HCT116 (cell line): ENCODE measurements around the gene DDX1. TPM values are rescaled to one million over a fixed set of nuclear protein-coding genes. Genes with fewer than 3 reads are reported as not detected.

Experiments used
- ATAC-seq: fragments of 200-7000 bp; cut with Tn5 transposase; 2 replicates; pipeline ENCODE4 v1.9.1; 2020; ENCODE audit warnings: mild to moderate bottlenecking, moderate library complexity
- BruUV-seq: library from RNA; stranded (reverse); fragments of 400-500 nt; replicated peaks from 2 replicates; lab custom pipeline; 2021; lab: Mats Ljungman, UMichigan
- CTCF ChIA-PET: fragments of 300-600 bp; sonication (Branson Sonifier 250); formaldehyde crosslinking; loops from one replicate; lab custom pipeline; 2021; ENCODE audit warnings: antibody characterized with exemption; lab: Charles Lee
- POLR2A ChIA-PET: fragments of 300-600, 350-600 bp; sonication (Branson Sonifier 250); formaldehyde crosslinking; loops from one replicate; lab custom pipeline; 2021; ENCODE audit warnings: antibody characterized with exemption; lab: Charles Lee
- RAD21 ChIA-PET, 2 experiments: fragments of 300-600 bp; sonication (Branson Sonifier 250); formaldehyde crosslinking; loops; one replicate each; lab custom pipeline; 2023; ENCODE audit warnings: low total read pairs in 2 of 2; ENCODE audit not compliant: uncharacterized antibody in 2 of 2, unreplicated experiment in 2 of 2, low non-redundant PET in 1 of 2; lab: Charles Lee
- DNase-seq: peaks from one replicate; pipeline ENCODE4 v3.0.0-alpha.2; 2010; ENCODE audit warnings: low read depth, low spot score
- H2AFZ ChIP-seq: fragments of 200-600 bp; shearing (Covaris generic), sonication (generic); 2 replicates; pipeline ENCODE4 v1.6.1; 2017; ENCODE audit warnings: low read depth, mixed run types, mixed read lengths, antibody characterized with exemption, low read length; ENCODE audit not compliant: poor library complexity, severe bottlenecking
- H3K27ac ChIP-seq: 2 replicates; pipeline ENCODE4 v1.5.1; 2012; ENCODE audit warnings: low read depth, low read length
- H3K27me3 ChIP-seq: fragments of 200-600 bp; sonication (generic); 2 replicates; pipeline ENCODE4 v1.6.1; 2016; ENCODE audit warnings: mixed run types, low read length, mixed read lengths; ENCODE audit not compliant: insufficient read depth
- H3K36me3 ChIP-seq, 2 experiments: fragments of 200-500 bp in 1 of 2; fragments of 200-600 bp in 1 of 2; sonication (Bioruptor generic) in 1 of 2; sonication (generic) in 1 of 2; 2 replicates each; pipeline versions ENCODE4 v1.5.1 to v1.6.1; 2014 to 2016; ENCODE audit warnings: low read length in 2 of 2, inconsistent platforms in 1 of 2, mixed read lengths in 1 of 2, mixed run types in 1 of 2; ENCODE audit not compliant: insufficient read depth in 2 of 2, control insufficient read depth in 1 of 2
- H3K4me1 ChIP-seq, 2 experiments: fragments of 200-600 bp in 1 of 2; sonication (generic) in 1 of 2; 2 replicates each; pipeline versions ENCODE4 v1.5.1 to v1.6.1; 2012 to 2017; ENCODE audit warnings: low read length in 2 of 2, inconsistent platforms in 1 of 2, mild to moderate bottlenecking in 1 of 2, mixed read lengths in 1 of 2, mixed run types in 1 of 2, moderate library complexity in 1 of 2; ENCODE audit not compliant: insufficient read depth in 2 of 2, control insufficient read depth in 1 of 2
- H3K4me2 ChIP-seq: fragments of 200-600 bp; sonication (generic); 2 replicates; pipeline ENCODE4 v1.6.1; 2017; ENCODE audit warnings: mixed run types, low read length, mixed read lengths
- H3K4me3 ChIP-seq, 2 experiments: fragments of 200-600 bp in 1 of 2; sonication (generic) in 1 of 2; replicated peaks in 1 of 2; 2 replicates each; pipeline ENCODE4 v1.5.1; 2011 to 2016; ENCODE audit warnings: low read length in 2 of 2, control low read depth in 1 of 2, low read depth in 1 of 2, mild to moderate bottlenecking in 1 of 2, mixed read lengths in 1 of 2, mixed run types in 1 of 2
- H3K79me2 ChIP-seq: fragments of 200-600 bp; sonication (generic); 2 replicates; pipeline ENCODE4 v1.6.1; 2017; ENCODE audit warnings: mild to moderate bottlenecking, mixed run types, low read length, moderate library complexity, mixed read lengths; ENCODE audit not compliant: insufficient read depth
- H3K9ac ChIP-seq: fragments of 200-600 bp; sonication (generic); 2 replicates; pipeline ENCODE4 v1.6.1; 2016; ENCODE audit warnings: low read length, mixed read lengths
- H3K9me2 ChIP-seq: fragments of 200-600 bp; sonication (generic), shearing (Covaris generic); 2 replicates; pipeline ENCODE4 v1.6.1; 2017; ENCODE audit warnings: mixed run types, mild to moderate bottlenecking, moderate library complexity; ENCODE audit not compliant: insufficient read depth
- H3K9me3 ChIP-seq, 2 experiments: fragments of 200-500 bp in 1 of 2; fragments of 200-600 bp in 1 of 2; sonication (Bioruptor generic) in 1 of 2; sonication (generic) in 1 of 2; 2 replicates each; pipeline ENCODE4 v1.6.1; 2014 to 2017; ENCODE audit warnings: low read length in 2 of 2, mixed read lengths in 2 of 2, inconsistent platforms in 1 of 2, low read depth in 1 of 2, mild to moderate bottlenecking in 1 of 2, mixed run types in 1 of 2, moderate library complexity in 1 of 2; ENCODE audit not compliant: control insufficient read depth in 1 of 2, insufficient read depth in 1 of 2
- H4K20me1 ChIP-seq: fragments of 200-600 bp; sonication (generic), shearing (Covaris generic); 2 replicates; pipeline ENCODE4 v1.6.1; 2017; ENCODE audit warnings: mixed run types, mild to moderate bottlenecking, moderate library complexity; ENCODE audit not compliant: insufficient read depth
- CEBPB ChIP-seq: IDR thresholded peaks from 2 replicates; pipeline ENCODE4 v1.6.1; 2012; ENCODE audit warnings: low read depth
- ELF1 ChIP-seq: IDR thresholded peaks from 2 replicates; pipeline ENCODE4 v1.6.1; 2012; ENCODE audit warnings: low read depth, borderline replicate concordance
- EZH2 ChIP-seq: fragments of 200-600 bp; sonication (generic); IDR thresholded peaks from 2 replicates; pipeline ENCODE4 v1.6.1; 2017; ENCODE audit warnings: antibody characterized with exemption, mixed run types
- JUND ChIP-seq: IDR thresholded peaks from 2 replicates; pipeline ENCODE4 v1.6.1; 2012
- MAX ChIP-seq: IDR thresholded peaks from 2 replicates; pipeline ENCODE4 v1.6.1; 2012
- POLR2A ChIP-seq: IDR thresholded peaks from 2 replicates; pipeline ENCODE4 v1.7.0; 2011; ENCODE audit warnings: borderline replicate concordance; ENCODE audit not compliant: insufficient read depth, insufficient read length; ENCODE audit errors: extremely low read depth
- SIN3A ChIP-seq: IDR thresholded peaks from 2 replicates; pipeline ENCODE4 v1.6.1; 2012; ENCODE audit warnings: low read depth
- SP1 ChIP-seq: IDR thresholded peaks from 2 replicates; pipeline ENCODE4 v1.6.1; 2012; ENCODE audit warnings: low read depth
- SRF ChIP-seq: IDR thresholded peaks from 2 replicates; pipeline ENCODE4 v1.6.1; 2012; ENCODE audit warnings: low read depth
- ZNF274 ChIP-seq: fragments of 200-500 bp; sonication (Bioruptor generic); IDR thresholded peaks from 2 replicates; pipeline ENCODE4 v1.6.1; 2014; ENCODE audit warnings: mild to moderate bottlenecking, low read depth, low read length, inconsistent platforms
- intact Hi-C: fragments of 100-400 bp; cut with micrococcal nuclease; formaldehyde crosslinking; loops from 2 replicates; pipeline ENCODE4 v1.10.0; 2022
- total RNA-seq: library from RNA; stranded (reverse); gene quantifications from one replicate; pipeline ENCODE4 v1.2.1, GENCODE V29; 2021; ENCODE audit not compliant: unreplicated experiment
- TF ChIP-seq, protein P1 (sequence below): IDR thresholded peaks from 2 replicates; pipeline ENCODE4 v1.6.1; 2012
- TF ChIP-seq, protein P2 (sequence below): IDR thresholded peaks from 2 replicates; pipeline ENCODE4 v1.6.1; 2012; ENCODE audit warnings: low read depth
- TF ChIP-seq, protein P3 (sequence below): IDR thresholded peaks from 2 replicates; pipeline ENCODE4 v1.6.1; 2011; ENCODE audit warnings: mild to moderate bottlenecking, low read length, moderate library complexity; ENCODE audit not compliant: insufficient replicate concordance; ENCODE audit errors: extremely low read depth

DDX1 gene
- total RNA-seq, 1 experiment from 2014 or later: 117 TPM

DNA sequence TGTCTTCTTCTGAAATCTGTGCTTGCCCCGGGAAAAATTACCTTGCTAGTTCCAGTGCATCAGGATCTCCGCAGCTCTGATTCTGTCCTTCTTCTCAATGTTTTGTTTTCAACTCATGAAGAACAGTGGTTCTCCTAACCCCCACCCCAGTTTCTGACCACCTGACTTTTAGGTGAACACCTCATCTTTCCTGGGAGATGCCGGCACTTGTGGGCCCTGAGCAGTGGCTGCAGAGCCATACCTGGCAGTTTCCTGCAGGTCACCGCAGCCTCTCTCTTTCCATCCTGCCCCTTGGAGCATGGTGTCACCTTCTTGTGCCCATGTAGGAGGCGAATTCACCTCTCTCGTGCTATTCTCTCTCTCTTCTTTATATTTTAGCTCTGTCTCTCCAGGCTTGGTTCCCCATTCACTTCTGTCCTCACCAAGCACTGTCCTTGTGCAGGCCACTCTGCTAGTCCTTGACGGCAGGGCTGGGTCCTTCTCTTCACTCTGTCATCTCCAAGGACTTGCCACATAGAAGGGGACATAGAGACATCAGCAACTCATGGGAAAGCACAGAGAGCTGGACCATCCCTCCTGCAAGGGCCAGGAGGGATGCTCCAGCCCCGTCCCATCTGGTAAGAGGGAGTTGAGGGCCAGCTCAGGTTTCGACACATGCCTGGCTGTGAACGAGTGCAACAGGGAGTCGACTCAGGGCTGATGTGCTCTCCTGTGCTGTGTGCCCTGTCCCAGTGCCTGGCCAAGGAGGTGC, 59.1 kb downstream of the DDX1 start:
- CTCF ChIA-PET: no interaction called here
- Histone ChIP-seq H3K27ac (no peak overlapping the region), H3K9me3 (no peaks in the 10 kb centered on the region)
- RAD21 ChIA-PET: no interaction called here
- no peak for ATAC-seq
- TF ChIP-seq POLR2A: no peak
- no peak for TF ChIP-seq SRF
- no peak for TF ChIP-seq CEBPB
- TF ChIP-seq ELF1: no peak
- TF ChIP-seq ZNF274: no peak
- no peak for TF ChIP-seq SP1
- TF ChIP-seq, all 23 proteins: peak for 0
- Histone ChIP-seq H4K20me1 (no peaks in the 10 kb centered on the region), H3K36me3 (no peaks in the 10 kb centered on the region), H3K9me2 (no peaks in the 10 kb centered on the region), H3K79me2 (no peaks in the 10 kb centered on the region), H3K27me3 (peaks cover 8% of the 10 kb centered on the region; the same call in 1 of the 2 replicates), H3K4me1 (no peaks in the 10 kb centered on the region), H3K4me2 (no peak overlapping the region), H2AFZ (no peak overlapping the region), H3K9ac (no peak overlapping the region), H3K4me3 (no peak overlapping the region)
- intact Hi-C loops: no loop called here
- DNase-seq: no peak
- no TSS peak for BruUV-seq
- POLR2A ChIA-PET: no interaction called here

GRCh38 chr2:15651367-15651727, 59.7 kb downstream of the DDX1 start:
- Histone ChIP-seq H3K4me1 (no peaks in the 10 kb centered on the region), H3K9ac (no peak overlapping the region), H3K79me2 (no peaks in the 10 kb centered on the region), H3K27ac (no peak overlapping the region), H3K4me3 (no peak overlapping the region), H2AFZ (no peak overlapping the region), H3K9me3 (no peaks in the 10 kb centered on the region), H4K20me1 (no peaks in the 10 kb centered on the region), H3K27me3 (peaks cover 8% of the 10 kb centered on the region; the same call in 1 of the 2 replicates), H3K4me2 (no peak overlapping the region), H3K36me3 (no peaks in the 10 kb centered on the region), H3K9me2 (no peaks in the 10 kb centered on the region)
- TF ChIP-seq, protein P1, sequence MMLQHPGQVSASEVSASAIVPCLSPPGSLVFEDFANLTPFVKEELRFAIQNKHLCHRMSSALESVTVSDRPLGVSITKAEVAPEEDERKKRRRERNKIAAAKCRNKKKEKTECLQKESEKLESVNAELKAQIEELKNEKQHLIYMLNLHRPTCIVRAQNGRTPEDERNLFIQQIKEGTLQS: no peak
- TF ChIP-seq SRF (no peak), SIN3A (no peak), JUND (no peak), ZNF274 (no peak), ELF1 (no peak), EZH2 (no peak), MAX (no peak)
- TF ChIP-seq, protein P2, sequence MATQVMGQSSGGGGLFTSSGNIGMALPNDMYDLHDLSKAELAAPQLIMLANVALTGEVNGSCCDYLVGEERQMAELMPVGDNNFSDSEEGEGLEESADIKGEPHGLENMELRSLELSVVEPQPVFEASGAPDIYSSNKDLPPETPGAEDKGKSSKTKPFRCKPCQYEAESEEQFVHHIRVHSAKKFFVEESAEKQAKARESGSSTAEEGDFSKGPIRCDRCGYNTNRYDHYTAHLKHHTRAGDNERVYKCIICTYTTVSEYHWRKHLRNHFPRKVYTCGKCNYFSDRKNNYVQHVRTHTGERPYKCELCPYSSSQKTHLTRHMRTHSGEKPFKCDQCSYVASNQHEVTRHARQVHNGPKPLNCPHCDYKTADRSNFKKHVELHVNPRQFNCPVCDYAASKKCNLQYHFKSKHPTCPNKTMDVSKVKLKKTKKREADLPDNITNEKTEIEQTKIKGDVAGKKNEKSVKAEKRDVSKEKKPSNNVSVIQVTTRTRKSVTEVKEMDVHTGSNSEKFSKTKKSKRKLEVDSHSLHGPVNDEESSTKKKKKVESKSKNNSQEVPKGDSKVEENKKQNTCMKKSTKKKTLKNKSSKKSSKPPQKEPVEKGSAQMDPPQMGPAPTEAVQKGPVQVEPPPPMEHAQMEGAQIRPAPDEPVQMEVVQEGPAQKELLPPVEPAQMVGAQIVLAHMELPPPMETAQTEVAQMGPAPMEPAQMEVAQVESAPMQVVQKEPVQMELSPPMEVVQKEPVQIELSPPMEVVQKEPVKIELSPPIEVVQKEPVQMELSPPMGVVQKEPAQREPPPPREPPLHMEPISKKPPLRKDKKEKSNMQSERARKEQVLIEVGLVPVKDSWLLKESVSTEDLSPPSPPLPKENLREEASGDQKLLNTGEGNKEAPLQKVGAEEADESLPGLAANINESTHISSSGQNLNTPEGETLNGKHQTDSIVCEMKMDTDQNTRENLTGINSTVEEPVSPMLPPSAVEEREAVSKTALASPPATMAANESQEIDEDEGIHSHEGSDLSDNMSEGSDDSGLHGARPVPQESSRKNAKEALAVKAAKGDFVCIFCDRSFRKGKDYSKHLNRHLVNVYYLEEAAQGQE: no peak
- TF ChIP-seq, protein P3, sequence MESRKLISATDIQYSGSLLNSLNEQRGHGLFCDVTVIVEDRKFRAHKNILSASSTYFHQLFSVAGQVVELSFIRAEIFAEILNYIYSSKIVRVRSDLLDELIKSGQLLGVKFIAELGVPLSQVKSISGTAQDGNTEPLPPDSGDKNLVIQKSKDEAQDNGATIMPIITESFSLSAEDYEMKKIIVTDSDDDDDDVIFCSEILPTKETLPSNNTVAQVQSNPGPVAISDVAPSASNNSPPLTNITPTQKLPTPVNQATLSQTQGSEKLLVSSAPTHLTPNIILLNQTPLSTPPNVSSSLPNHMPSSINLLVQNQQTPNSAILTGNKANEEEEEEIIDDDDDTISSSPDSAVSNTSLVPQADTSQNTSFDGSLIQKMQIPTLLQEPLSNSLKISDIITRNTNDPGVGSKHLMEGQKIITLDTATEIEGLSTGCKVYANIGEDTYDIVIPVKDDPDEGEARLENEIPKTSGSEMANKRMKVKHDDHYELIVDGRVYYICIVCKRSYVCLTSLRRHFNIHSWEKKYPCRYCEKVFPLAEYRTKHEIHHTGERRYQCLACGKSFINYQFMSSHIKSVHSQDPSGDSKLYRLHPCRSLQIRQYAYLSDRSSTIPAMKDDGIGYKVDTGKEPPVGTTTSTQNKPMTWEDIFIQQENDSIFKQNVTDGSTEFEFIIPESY: no peak
- BruUV-seq: no TSS peak
- intact Hi-C loops: no loop called here
- CTCF ChIA-PET: no interaction called here
- POLR2A ChIA-PET: no interaction called here
- no peak for ATAC-seq
- no peak for DNase-seq
- RAD21 ChIA-PET: no interaction called here
